Measurements from ENCODE around the gene RPSA.

RPSA gene

DNA sequence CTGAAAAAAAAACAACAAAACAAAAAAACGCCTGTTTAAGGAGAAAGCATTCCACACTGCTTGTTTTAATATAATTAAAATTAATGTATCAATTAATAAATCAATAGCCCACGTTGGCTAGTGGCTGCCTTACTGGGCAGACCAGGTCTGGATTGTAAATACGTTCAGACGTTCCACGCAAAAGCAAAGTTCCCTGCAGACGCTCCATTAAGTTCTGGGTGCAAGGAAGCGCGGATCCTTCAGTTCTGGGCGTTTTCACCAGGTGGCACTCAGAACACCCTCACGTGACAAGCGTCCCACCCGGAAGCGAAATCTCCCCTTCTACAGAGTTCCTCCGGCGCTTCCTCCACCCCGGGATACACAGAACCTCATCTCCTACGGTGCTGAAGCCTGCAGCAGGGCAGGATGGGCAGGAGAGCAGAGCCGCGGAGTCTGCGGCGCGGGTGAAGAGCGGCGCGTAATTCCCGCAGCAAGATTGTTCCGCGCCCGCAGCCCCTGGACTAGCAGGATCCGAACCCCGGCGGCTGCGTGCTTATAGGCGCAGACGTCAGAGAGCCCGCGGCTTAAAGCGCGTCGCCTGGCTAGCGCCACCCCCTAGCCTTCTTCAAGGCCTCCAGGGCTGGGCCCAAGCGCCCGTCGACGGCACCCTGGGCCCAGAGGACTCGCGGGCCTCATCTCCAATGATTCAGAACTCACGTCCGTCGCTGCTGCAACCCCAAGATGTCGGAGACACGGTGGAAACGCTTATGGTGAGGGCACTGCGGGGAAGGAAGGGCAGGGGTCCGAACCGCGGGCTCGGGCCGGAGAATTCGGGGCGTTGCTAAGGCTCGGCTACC, 23.3 kb upstream of the RPSA start, which contains the start of gene SLC25A38:
Gene SLC25A38, plus strand, starts transcription at position 326 of the 836 bp plus-strand sequence. Its CDS starts 355 bp downstream, at position 681.
- peak; percentile 90 for ATAC-seq
- TF ChIP-seq TCF4 (CRISPR knock-in tag; IDR thresholded peaks at IDR 0.05; ENCODE audit: borderline replicate concordance) (peak; percentile 31; the same call in 1 of the 2 replicates), PPARA (CRISPR knock-in tag; IDR thresholded peaks at IDR 0.05; ENCODE audit: borderline replicate concordance) (no peak)

DNA sequence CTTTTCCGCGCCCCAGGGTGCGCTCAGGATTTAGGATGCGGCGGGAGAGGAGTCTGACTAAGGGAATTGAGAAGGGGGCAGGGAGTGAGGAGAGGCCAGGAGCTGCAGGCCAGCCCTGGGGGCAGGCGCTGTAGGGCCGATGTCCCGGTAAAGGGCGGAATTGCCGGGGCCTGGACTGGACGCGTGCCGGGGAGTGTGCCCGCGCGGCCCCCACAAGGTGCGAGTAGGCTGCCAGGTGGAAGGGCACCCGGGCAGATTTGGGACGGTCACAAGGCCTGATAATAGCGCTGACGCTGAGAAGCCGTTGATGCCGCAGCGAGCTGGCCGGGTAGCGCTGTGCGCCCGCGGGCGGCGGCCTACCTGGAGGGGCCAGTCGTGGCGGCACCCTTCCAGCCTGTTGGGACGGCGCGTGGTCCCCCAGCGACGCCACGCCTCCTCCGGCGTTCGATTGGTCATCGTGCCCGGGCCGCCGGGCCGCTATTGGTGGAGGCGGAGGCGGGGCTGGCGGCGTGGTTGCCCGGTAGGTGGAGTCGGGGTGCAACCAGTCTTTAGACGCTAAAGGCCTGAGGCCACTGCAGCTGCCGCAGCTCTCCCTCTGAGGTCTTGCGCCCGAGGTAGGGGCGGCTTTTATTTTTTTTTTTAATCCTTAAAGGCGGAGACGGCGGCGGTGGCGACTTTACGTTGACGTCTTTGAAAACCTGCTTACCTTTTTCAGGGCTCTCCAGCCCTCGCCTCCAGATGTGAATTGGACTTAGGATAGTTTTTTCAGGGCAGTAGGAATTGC, 22.4 kb upstream of the RPSA start:
- TF ChIP-seq PPARA (CRISPR knock-in tag; IDR thresholded peaks at IDR 0.05; ENCODE audit: borderline replicate concordance) (no peak), ARNTL (CRISPR knock-in tag; IDR thresholded peaks at IDR 0.05; ENCODE audit: borderline replicate concordance, low read depth) (no peak), TSHZ2 (CRISPR knock-in tag; IDR thresholded peaks at IDR 0.05) (no peak), CSDC2 (CRISPR knock-in tag; IDR thresholded peaks at IDR 0.05) (no peak), BACH2 (CRISPR knock-in tag; IDR thresholded peaks at IDR 0.05; ENCODE audit: borderline replicate concordance) (no peak), CREB5 (CRISPR knock-in tag; IDR thresholded peaks at IDR 0.05; ENCODE audit: low read depth) (no peak), ZC3H10 (CRISPR knock-in tag; IDR thresholded peaks at IDR 0.05) (no peak), ZNF8 (CRISPR knock-in tag; IDR thresholded peaks at IDR 0.05) (no peak), TCF4 (CRISPR knock-in tag; IDR thresholded peaks at IDR 0.05; ENCODE audit: borderline replicate concordance) (no peak), ISL1 (CRISPR knock-in tag; IDR thresholded peaks at IDR 0.05) (no peak), RARB (CRISPR knock-in tag; IDR thresholded peaks at IDR 0.05) (no peak)
- TF ChIP-seq, protein P1, sequence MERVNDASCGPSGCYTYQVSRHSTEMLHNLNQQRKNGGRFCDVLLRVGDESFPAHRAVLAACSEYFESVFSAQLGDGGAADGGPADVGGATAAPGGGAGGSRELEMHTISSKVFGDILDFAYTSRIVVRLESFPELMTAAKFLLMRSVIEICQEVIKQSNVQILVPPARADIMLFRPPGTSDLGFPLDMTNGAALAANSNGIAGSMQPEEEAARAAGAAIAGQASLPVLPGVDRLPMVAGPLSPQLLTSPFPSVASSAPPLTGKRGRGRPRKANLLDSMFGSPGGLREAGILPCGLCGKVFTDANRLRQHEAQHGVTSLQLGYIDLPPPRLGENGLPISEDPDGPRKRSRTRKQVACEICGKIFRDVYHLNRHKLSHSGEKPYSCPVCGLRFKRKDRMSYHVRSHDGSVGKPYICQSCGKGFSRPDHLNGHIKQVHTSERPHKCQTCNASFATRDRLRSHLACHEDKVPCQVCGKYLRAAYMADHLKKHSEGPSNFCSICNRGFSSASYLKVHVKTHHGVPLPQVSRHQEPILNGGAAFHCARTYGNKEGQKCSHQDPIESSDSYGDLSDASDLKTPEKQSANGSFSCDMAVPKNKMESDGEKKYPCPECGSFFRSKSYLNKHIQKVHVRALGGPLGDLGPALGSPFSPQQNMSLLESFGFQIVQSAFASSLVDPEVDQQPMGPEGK (CRISPR knock-in tag; IDR thresholded peaks at IDR 0.05; ENCODE audit: borderline replicate concordance) = no peak; the same call in 1 of the 2 replicates
- TF ChIP-seq, protein P2, sequence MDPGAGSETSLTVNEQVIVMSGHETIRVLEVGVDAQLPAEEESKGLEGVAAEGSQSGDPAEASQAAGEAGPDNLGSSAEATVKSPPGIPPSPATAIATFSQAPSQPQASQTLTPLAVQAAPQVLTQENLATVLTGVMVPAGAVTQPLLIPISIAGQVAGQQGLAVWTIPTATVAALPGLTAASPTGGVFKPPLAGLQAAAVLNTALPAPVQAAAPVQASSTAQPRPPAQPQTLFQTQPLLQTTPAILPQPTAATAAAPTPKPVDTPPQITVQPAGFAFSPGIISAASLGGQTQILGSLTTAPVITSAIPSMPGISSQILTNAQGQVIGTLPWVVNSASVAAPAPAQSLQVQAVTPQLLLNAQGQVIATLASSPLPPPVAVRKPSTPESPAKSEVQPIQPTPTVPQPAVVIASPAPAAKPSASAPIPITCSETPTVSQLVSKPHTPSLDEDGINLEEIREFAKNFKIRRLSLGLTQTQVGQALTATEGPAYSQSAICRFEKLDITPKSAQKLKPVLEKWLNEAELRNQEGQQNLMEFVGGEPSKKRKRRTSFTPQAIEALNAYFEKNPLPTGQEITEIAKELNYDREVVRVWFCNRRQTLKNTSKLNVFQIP (CRISPR knock-in tag; IDR thresholded peaks at IDR 0.05; ENCODE audit: borderline replicate concordance, low read depth) = no peak
- peak; percentile 94 for ATAC-seq

DNA sequence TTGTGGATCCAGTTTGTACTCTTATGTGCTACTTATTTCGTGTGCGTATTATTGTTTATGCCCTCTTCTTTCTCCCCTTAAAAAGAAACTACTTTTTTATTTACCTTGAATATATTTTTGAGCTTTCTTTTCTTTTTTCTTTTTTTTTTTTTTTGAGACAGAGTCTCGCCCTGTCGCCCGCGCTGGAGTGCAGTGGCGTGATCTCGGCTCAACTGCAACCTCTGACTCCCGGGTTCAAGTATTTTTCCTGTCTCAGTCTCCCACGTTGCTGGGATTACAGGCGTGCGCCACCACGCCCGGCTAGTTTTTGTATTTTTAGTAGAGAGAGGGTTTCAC, 21.9 kb upstream of the RPSA start:
- TF ChIP-seq ZFP30 (CRISPR knock-in tag; IDR thresholded peaks at IDR 0.05) (no peak), ZNF565 (CRISPR knock-in tag; conservative IDR thresholded peaks at IDR 0.05; ENCODE audit: low read depth) (no peak), ESRRG (CRISPR knock-in tag; IDR thresholded peaks at IDR 0.05) (no peak), PPARA (CRISPR knock-in tag; IDR thresholded peaks at IDR 0.05; ENCODE audit: borderline replicate concordance) (no peak), TCF4 (CRISPR knock-in tag; IDR thresholded peaks at IDR 0.05; ENCODE audit: borderline replicate concordance) (no peak), OSR1 (CRISPR knock-in tag; IDR thresholded peaks at IDR 0.05) (no peak), RARB (CRISPR knock-in tag; IDR thresholded peaks at IDR 0.05) (no peak), TSHZ2 (CRISPR knock-in tag; IDR thresholded peaks at IDR 0.05) (no peak), BACH2 (CRISPR knock-in tag; IDR thresholded peaks at IDR 0.05; ENCODE audit: borderline replicate concordance) (no peak), ZNF70 (CRISPR knock-in tag; IDR thresholded peaks at IDR 0.05) (no peak), ISL1 (CRISPR knock-in tag; IDR thresholded peaks at IDR 0.05) (no peak), CREB5 (CRISPR knock-in tag; IDR thresholded peaks at IDR 0.05; ENCODE audit: low read depth) (no peak)
- TF ChIP-seq, protein P2 (CRISPR knock-in tag; IDR thresholded peaks at IDR 0.05; ENCODE audit: borderline replicate concordance, low read depth) = no peak

More for the DNA sequence above, 21.9 kb upstream of the RPSA start:
- no peak for ATAC-seq

Measured in SK-N-SH treated with all-trans-retinoic acid at 6 μM for 48 hours (cell line).